Stimulated activated CD4-positive, alpha-beta T cell treated with anti-CD3 and anti-CD28 coated beads, TNF-alpha, amount 100 ng/mL, for 24 hours (primary cell): Measurements from ENCODE around the gene CADPS2.
"Not testable (repeated sequence)": the region's sequence is repeated elsewhere in the genome, so short reads cannot be mapped to it uniquely, and the experiment has no call there.

Source experiments
- DNase-seq, 3 experiments: peaks; one replicate each; pipeline ENCODE4 v3.0.0-alpha.2; 2020; ENCODE audit warnings: low read depth in 3 of 3

Gene CADPS2

DNA sequence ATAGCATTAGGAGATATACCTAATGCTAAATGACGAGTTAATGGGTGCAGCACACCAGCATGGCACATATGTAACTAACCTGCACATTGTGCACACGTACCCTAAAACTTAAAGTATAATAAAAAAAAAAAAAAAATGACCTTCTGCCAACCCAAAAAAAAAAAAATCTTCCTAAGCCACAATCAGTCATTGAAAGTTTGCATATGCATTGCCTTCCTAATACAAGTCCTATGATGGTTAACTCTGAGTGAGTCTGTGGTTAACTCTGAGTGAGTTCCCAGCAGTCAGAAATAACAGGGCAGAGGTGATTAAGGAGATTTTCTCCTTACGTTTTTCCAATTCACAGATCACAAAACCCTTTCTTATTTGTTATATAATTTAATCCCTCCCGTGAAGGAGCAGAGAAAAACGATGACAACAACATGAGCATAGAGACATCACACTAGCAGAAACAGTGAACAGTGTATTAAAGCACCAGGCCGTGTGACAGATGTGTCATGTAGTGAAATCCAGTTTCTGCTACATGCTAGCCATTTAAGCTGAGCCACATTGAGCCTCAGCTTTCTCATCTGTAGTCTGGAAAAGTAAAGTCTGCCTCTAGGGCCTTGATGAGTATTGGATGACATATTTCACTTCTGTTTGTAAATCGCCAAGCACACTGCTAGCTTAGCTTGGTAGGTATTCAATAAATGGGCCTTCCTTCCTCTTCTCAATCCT is 176.2 kb downstream of the CADPS2 start:
- no peak for DNase-seq

DNA sequence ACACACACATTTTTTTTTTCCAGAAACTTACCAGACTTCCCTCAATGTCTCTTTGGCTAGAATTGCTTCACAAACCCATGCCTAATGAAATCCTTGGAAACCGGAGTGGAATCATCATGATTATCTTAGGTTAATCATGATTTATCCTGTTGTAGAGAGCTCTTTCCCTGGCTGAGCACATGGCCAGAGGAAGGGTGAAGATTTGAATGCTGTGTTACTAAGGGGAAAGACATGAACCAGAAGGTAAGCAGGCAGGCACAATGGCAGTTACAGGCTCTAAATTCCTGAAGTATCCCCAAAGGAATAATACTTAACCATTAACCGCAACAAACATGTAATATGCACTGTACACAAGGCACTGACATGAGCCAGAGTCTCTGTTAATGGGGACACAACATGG is 179.4 kb downstream of the CADPS2 start:
- DNase-seq, result no peak

DNA sequence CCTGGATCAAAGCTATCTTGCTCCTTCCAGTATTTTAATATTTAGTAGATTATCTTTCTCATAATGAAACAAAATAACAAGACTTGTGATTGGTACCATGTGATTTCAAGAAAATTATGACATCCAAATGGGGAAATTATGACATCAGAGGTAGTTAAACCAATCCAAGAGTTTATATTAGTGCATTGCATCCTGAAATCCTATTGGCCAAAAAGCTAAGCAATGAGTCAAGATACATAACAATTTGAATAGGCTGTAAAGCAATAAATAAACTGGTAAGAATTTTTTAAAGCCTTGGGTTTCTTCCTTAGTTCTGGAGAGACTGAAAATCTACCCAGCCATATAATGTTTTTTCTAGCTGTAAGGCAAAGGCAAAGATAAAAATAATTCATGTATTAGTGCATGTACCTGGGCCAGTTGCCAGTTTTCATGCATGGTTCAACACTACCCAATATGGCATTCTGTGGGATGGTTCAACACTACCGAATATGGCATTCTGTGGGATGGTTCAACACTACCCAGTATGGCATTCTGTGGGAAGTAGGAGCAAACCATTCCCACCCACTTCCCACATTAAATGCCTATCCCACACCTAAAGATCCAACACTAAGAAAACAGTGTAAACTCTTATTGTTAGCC is 183.3 kb downstream of the CADPS2 start, which contains the start of gene RNF148:
Gene RNF148, minus strand, starts transcription at position 51 of the 639 bp plus-strand sequence. CDS start 172 bp downstream, outside the sequence.
- DNase-seq, result no peak

DNA sequence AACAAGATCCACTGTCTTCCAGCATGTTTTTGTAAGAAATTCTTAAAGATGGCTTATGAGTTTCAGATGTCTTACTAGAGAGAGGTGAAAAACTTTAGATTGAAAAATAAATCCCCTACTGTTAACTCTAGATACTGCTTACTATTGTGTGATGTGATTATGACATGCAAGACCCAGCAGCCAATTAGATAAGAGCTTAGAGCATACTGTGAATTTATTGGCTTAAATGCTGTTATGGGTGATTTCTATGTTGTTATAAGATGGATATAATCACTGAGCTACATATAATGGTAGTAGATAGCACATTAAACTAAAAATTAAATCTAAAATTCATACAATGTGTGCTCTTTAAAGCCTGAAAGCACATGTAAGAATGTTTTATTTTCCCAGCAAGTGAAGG is 187.2 kb downstream of the CADPS2 start, which contains the start of gene RNF133:
Gene RNF133, minus strand, starts transcription at position 101 of the 400 bp plus-strand sequence. CDS start 199 bp downstream, outside the sequence.
- no peak for DNase-seq

DNA sequence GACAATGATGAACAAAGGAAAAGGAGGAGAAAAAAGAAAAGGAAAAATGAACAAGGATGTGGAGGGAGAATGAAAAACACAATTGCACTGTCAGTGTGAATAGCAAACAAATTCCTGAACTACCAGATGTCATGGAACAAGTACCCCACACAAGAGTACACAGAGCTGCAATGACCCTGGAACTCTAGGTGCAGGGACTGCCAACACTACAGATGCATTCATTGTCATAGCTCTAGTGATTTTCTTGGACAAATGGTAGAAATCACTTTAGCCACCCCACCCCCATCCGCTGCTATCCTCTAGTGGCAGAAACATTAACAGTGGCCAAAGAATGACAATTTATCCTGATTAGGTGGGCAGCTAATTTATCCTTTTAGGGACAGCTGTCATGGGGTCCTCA is 190.4 kb downstream of the CADPS2 start:
- DNase-seq, result no peak

DNA sequence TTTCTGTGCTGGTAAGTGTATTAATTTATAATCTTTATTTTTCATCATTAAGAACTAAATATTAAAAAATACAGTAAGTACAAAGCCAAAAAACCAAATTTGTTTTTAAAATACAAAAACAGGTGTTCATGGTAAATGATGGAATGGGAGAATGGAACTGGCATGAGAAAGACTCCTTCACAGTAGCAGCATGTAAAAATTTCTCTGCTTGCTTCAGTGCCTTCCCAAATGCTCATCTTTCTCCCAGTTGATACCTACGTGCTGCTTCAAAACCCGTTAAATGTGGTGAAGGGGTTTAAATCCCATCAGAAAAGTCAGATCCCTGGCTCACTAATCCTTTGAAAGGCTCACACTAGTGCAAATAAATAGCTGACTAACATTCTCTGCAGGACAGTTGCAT is 191.6 kb downstream of the CADPS2 start:
- DNase-seq, result no peak

DNA sequence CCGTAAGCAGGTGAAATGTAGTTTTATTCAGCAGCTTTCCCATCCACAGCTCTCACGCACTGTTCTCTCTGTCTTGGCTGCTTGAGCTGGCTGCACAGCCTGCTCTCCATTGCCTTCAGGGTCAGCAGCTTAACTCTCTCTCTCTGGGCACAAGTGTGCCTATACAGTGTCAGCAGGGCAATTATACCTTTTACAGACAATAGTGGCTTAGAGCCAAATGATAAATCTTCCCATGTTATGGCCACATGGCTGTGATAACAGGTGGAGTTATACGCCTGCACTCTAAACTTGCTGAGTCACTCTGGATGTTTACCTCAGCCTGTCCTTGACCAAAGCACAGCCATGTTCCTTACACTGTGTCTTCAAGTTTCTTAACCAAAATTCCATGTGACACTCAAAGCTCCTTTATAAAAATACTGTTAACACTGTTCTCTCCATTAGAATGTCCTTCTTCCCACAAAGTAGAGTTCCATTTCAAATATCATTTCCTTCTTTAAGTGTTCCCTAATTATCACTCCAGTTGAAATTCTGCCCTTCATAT is 193.4 kb downstream of the CADPS2 start:
- DNase-seq, result no peak

DNA sequence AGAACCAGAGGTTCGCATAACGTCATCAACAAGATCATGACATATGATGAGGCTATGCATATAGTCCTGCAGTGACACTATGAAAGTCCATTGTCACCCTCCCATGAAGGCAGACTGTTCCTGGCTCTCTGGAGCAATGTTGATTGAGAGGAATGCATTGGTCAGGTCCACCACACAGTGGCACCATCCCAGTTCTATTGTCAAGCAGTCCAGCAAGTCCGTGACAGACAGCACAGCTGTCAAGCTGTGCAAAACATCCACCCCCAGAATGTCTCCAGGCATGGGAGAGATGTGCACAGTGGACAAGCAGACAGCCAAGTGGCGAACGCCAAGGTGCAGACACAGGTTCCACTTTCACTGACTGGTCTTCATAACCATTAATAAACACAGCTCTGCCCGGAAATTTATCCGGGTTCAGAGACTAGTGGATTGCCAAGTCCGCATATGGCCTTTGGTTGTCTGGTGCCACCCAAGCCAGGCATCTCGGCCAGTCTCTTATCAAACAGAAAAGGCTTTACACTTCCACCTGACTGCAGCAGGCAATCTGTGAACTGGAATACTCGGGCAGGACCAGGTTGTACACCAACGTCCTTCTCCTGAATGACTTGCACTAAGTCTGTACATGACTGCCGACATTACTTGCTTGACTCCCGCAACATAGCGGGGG is 194.6 kb downstream of the CADPS2 start:
- no peak for DNase-seq

DNA sequence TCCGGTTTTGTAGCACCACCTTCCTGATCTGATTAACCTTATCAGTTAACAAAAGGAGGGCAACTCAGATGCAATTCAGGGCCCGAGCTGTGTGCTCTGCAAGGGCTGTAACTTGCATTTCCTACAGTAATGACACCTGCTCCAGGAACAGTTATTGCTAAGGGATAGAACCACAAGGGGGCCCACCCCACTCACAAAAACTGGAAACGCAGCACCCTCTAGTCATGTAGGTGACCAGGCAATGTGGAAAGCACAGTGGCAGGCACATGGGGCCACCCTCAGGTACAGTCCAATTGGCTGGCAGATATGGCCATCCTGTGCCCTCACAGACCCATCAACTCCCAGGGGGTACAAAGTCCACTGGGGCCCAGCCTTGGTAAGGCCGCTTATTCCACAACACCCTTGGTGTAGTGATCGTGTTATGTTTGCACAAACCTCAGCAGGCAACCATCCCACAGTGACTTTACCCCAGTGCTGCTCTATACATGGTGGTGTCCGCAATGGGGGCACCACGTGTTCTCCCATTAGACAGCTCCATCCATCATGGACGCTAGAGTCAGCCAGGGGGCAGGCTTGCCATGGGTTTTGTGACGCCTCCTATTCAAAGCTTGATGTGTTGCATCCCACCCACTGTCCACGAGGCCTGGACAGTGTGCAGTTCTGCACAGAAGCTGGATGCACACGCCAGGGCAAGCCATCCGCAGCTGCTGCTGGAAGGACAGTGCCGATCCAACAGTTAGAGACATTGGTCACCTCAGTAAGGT is 196.7 kb downstream of the CADPS2 start:
- DNase-seq, result no peak

DNA sequence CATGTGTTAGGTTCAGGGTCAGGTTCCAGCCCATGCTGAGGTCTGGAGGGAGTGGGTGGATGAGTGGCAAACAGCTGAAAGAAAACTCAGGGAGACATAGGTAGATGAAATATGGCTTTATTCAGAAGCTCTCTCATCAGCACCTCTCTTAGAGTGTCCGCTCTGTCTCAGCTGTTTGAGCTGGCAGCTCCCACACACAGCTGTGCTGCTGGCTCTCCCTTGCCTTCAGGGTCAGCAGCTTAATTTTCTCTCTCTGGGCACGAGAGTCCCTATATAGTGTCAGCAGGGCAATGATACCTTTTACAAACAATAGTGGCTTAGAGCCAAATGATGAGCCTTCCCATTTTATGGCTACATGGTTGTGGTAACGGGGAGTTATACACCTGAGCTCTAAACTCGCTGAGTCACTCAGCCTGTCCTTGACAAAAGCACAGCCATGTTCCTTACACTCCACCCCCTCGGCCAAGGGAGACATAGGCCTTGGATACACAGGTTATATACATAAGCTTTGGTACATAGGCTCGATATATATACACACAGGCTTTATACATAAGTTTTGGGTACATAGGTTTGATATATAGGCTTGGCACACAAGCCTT is 197.8 kb downstream of the CADPS2 start:
- no peak for DNase-seq

DNA sequence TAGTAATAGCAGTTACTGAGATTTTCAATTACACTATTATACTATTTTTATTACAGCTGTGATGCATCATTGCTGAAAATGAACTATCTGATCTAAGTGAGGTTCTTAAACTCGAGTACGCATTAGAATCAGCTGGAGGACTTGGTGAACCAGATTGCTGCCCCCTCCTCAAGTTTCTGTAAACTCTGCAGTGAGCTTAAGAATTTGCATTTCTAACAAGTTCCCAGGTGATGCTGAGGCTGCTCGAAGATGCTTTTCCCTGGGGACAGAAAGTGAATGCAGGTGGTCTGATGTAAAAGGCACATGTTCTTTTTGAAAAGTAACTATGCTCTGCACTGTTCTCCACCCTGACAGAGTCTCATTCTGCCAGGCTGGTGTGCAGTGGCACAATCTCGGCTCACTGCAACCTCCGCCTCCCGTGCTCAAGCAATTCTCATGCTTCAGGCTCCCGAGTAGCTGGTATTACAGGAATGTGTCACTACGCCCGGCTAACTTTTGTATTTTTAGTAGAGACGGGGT is 199.8 kb downstream of the CADPS2 start:
- no peak for DNase-seq

DNA sequence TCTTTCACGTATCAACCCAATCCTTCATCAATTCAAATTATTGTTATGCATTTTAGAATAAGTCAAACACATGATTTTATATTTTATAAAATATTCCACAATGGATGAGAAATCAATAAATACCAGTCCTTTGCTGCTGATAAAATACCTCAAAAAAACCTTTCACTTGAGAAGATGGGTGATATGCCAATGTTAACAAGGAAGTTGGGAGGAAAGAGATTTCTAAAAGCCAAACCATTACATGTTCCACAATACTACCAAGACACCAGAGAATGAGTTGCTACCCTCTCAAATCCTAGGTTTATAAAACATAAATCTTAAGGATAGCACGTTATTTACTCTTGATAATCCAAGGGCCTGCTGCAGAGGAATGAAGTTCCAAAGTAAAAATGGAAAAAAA is 201.8 kb downstream of the CADPS2 start:
- DNase-seq, result no peak

DNA sequence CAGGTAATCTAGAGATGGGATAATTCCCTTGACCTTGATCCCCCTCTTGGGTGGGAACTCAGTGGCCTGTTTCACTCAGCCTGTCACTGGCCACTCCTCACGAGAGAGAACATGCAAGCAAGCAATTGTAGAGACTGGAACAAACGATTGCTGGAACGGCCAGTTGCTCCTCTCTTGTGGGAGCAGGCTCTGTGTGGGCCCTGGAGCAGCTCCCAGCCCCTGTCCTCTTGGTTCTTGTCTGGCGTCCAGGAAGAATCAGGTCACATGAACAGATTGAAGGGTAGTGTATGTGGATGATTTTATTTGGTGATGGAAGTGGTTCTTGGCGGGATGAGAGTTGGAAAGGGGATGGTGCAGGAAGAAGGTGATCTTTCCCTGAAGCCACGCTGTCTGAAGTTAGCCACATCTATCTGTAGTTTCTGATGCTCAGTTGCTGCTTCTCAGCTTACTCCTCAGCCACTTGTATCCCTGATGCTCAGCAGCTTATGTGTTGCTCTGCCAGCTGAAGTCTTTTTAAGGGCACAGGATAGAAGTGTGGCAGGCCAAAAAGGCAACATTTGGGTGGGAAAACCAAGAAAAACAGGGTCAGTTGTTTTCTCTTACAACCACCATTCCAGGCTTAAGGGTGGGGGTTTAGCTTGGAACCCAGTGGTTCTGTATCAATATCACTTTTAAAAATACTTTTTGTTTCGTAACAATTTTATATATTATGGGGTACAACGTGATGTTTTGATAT is 203.3 kb downstream of the CADPS2 start:
- no peak for DNase-seq

DNA sequence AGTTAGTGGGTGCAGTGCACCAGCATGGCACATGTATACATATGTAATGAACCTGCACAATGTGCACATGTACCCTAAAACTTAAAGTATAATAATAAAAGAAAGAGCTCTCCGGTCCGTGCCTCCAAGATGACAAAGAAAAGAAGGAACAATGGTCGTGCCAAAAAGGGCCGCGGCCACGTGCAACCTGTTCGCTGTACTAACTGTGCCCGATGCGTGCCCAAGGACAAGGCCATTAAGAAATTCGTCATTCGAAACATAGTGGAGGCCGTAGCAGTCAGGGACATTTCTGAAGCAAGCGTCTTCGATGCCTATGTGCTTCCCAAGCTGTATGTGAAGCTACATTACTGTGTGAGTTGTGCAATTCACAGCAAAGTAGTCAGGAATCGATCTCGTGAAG is 205.1 kb downstream of the CADPS2 start:
- not testable (repeated sequence) for DNase-seq

DNA sequence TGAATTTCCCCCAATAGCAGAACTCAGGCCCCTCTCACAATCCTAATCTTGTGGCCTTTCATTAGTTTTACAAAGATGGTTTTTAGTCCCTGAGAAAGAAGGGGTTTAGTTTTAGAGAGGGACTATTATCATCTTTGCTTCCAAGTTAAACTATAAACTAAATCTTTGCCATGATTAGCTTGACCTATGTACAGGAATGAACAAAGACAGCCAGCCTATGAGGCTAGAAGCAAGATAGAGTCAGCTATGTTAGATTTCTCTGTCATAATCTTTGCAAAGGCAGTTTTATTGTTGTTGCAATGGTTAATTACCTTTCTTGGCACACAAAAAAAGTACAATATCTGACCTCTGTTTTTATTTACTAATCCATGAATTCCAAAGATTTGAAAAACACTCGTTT is 206.4 kb downstream of the CADPS2 start:
- no peak for DNase-seq

DNA sequence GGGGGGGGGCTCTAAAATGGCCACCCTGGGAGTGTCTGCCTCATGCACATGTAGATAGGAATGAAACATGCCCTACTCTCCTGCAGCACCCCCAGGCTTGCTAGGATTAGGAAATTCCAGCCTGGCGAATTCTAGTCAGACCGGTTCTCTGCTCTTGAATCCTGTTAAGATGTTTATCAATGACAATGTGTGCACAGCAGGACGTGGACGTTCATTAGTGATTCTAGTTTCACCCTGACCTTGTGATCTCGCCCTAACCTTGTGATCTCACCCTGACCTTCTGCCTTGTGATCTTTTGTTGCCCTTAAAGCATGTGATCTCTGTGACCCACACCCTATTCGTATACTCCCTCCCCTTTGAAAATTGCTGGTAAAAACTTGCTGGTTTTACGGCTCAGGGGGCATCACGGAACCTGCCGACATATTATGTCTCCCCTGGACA is 207.0 kb downstream of the CADPS2 start:
- not testable (repeated sequence) for DNase-seq

DNA sequence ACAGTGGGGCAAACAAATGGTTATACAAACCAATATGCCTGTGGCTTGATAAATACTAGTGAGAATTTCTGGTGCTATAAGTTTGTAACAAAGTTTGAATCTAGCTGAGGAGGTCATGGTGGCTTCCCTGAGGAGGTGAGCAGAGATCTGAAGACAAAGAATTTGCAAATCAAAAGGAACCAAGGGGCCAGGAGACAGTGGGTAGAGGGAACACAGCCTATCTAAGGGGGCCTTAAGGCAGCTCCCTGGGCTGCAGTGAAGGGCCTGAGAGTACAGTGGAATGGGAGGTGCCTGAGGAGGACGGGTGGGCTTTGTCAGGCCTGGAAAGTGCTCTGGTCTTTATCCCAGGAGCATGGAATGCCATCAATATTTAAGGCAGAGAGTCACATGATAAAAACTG is 209.1 kb downstream of the CADPS2 start:
- DNase-seq, result no peak

DNA sequence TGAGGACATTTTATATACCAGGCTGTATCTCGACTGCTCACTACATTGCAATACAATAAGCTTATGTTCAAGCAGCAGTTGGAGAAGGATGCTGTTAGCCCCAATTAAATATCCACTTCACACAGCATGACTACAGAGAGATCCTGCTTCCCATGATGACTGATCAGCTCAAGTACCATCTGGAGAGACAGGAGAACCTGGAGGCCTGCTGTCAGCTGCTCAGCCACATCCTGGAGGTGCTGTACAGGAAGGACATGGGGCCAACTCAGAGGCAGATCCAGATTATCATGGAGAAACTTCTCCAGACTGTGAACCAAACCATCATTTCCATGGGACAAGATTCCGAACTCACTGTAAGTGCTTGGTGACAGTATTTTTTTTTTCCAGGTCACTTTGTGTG is 209.8 kb downstream of the CADPS2 start:
- DNase-seq, result no peak

DNA sequence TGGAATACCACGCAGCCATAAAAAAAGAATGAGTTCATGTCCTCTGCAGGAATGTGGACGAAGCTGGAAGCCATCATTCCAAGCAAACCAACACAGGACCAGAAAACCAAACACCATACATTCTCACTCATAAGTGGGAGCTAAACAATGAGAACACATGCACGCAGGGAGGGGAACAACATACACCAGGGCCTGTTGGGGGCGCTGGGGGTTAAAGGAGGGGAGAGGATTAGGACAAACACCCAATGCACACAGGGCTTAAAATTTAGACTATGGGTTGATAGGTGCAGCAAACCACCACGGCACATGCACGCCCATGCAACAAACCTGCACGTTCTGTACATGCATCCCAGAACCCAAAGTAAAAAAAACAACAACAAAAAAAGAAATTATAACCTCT is 210.6 kb downstream of the CADPS2 start:
- DNase-seq, result no peak

DNA sequence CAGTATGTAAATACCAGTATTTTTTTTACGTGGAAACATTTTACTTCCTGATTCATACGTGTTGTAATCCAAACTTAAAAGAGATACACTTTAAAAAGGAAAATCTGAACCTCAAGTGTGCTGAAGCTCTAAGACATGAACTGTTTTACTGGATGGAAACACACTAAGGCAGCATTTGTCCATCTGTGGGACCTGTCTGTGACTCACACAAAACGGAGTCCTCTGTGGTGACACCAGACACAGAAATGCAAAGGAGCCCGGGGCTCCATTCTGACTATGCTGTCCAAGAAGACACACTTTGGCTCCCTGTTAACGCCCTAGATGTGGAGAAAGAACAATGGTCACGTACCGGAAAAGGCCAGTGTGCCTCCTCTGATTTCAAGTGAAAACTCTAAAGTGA is 211.2 kb downstream of the CADPS2 start:
- no peak for DNase-seq
